GM13977 (cell line): ENCODE results near the gene PIP4K2B.

Experiments
- DNase-seq: peaks from one replicate; pipeline ENCODE4 v3.0.0; 2012; ENCODE audit warnings: low spot score
- CTCF ChIP-seq: IDR thresholded peaks from 2 replicates; pipeline ENCODE4 v1.5.1; 2012; ENCODE audit warnings: mild to moderate bottlenecking, control low read depth; ENCODE audit not compliant: insufficient read depth; ENCODE audit errors: extremely low read depth, missing control alignments
- in situ Hi-C: fragments of 300-500 bp; cut with MboI; formaldehyde crosslinking; loops from one replicate; pipeline ENCODE4 v1.12.0; 2022; ENCODE audit warnings: low sequenced_read_pairs, low pct_unique_long_range_greater_than_20kb, mixed read lengths, inconsistent platforms; ENCODE audit not compliant: unreplicated experiment

PIP4K2B gene

GRCh38 chr17:38799501-38800236 is at the start of gene PIP4K2B:
PIP4K2B (minus strand) TSS chr17:38799556; CDS start chr17:38799424, 132 bp downstream.
- in situ Hi-C loops: no loop called here
- peak; percentile 97 for DNase-seq
- no peak for TF ChIP-seq CTCF

- DNase-seq: no peak
- in situ Hi-C loops: no loop called here
- TF ChIP-seq CTCF: no peak
Observed at GRCh38 chr17:38848557-38848891, 49.2 kb upstream of the PIP4K2B start.

GRCh38 chr17:38844261-38844757 is 45.0 kb upstream of the PIP4K2B start:
- in situ Hi-C loops: no loop called here
- no peak for DNase-seq
- no peak for TF ChIP-seq CTCF

- no peak for TF ChIP-seq CTCF
- in situ Hi-C loops: no loop called here
Observed at GRCh38 chr17:38825762-38826247, 26.4 kb upstream of the PIP4K2B start.

GRCh38 chr17:38824899-38825761 is 25.8 kb upstream of the PIP4K2B start, which contains the start of gene CWC25:
CWC25 (minus strand) TSS chr17:38825321; CDS start chr17:38825183, 138 bp downstream.
- no peak for TF ChIP-seq CTCF
- in situ Hi-C loops: no loop called here
- peak; percentile 92 for DNase-seq

More at GRCh38 chr17:38825762-38826247, 26.4 kb upstream of the PIP4K2B start:
- DNase-seq: no peak

GRCh38 chr17:38815576-38816193 is 16.3 kb upstream of the PIP4K2B start:
- TF ChIP-seq CTCF: no peak
- in situ Hi-C loops: no loop called here
- DNase-seq: no peak
